WTC11 (cell line): ENCODE measurements around the gene HOXC4. TPM values are rescaled to one million over a fixed set of nuclear protein-coding genes. Genes with fewer than 3 reads are reported as not detected.

ENCODE experiments used
- ATAC-seq: fragments of 200-7000 bp; cut with Tn5 transposase; 2 replicates; pipeline ENCODE4 v1.10.0; 2021; ENCODE audit warnings: mild to moderate bottlenecking, moderate library complexity
- CTCF ChIA-PET: fragments of 300-600 bp; sonication (Branson Sonifier 250); formaldehyde crosslinking; loops from one replicate; lab custom pipeline; 2021; ENCODE audit warnings: antibody characterized with exemption; lab: Charles Lee
- POLR2A ChIA-PET: fragments of 350-600 bp; sonication (Branson Sonifier 250); formaldehyde crosslinking; loops from one replicate; lab custom pipeline; 2021; ENCODE audit warnings: antibody characterized with exemption; lab: Charles Lee
- DNase-seq: peaks from one replicate; pipeline ENCODE4 v3.0.0; 2021; ENCODE audit warnings: low spot score
- H3K27ac Mint-ChIP-seq: 2 replicates; pipeline ENCODE4 v1.8.0; 2021; ENCODE audit warnings: mixed read lengths
- H3K27me3 Mint-ChIP-seq: 2 replicates; pipeline ENCODE4 v1.8.0; 2021; ENCODE audit warnings: low read depth, mild to moderate bottlenecking, moderate library complexity, mixed read lengths
- H3K36me3 Mint-ChIP-seq: 2 replicates; pipeline ENCODE4 v1.8.0; 2021; ENCODE audit warnings: mixed read lengths
- H3K4me1 Mint-ChIP-seq: 2 replicates; pipeline ENCODE4 v1.8.0; 2022; ENCODE audit warnings: mixed read lengths
- H3K4me3 Mint-ChIP-seq: 2 replicates; pipeline ENCODE4 v1.8.0; 2021; ENCODE audit warnings: mild to moderate bottlenecking, moderate library complexity, mixed read lengths
- H3K9me3 Mint-ChIP-seq: 2 replicates; pipeline ENCODE4 v1.8.0; 2021; ENCODE audit warnings: mixed read lengths
- ATF2 ChIP-seq: sonication (generic); formaldehyde crosslinking; IDR thresholded peaks from 2 replicates; pipeline ENCODE4 v1.8.1; 2022; ENCODE audit warnings: low read depth, missing genetic modification reagents, borderline replicate concordance
- CREM ChIP-seq: sonication (generic); formaldehyde crosslinking; IDR thresholded peaks from 2 replicates; pipeline ENCODE4 v1.8.1; 2022; ENCODE audit warnings: mild to moderate bottlenecking, missing genetic modification reagents, moderate library complexity
- E2F1 ChIP-seq: sonication (generic); formaldehyde crosslinking; IDR thresholded peaks from 2 replicates; pipeline ENCODE4 v1.8.0; 2022; ENCODE audit warnings: mild to moderate bottlenecking, missing genetic modification reagents
- ELF4 ChIP-seq: sonication (generic); formaldehyde crosslinking; IDR thresholded peaks from 2 replicates; pipeline ENCODE4 v1.8.1; 2022; ENCODE audit warnings: low read depth, mild to moderate bottlenecking, moderate library complexity, missing genetic modification reagents
- FOXK1 ChIP-seq: sonication (generic); formaldehyde crosslinking; IDR thresholded peaks from 2 replicates; pipeline ENCODE4 v1.8.0; 2022; ENCODE audit warnings: mild to moderate bottlenecking, moderate library complexity, missing genetic modification reagents
- GTF2I ChIP-seq: fragments of 250-450 bp; sonication (Bioruptor Pico); conservative IDR thresholded peaks from 2 replicates; pipeline ENCODE4 v1.4.0; 2021; ENCODE audit warnings: mild to moderate bottlenecking
- JUN ChIP-seq: sonication (generic); formaldehyde crosslinking; IDR thresholded peaks from 2 replicates; pipeline ENCODE4 v1.8.0; 2023; ENCODE audit warnings: mild to moderate bottlenecking, missing genetic modification reagents
- KAT7 ChIP-seq: sonication (generic); formaldehyde crosslinking; IDR thresholded peaks from 2 replicates; pipeline ENCODE4 v1.8.1; 2023; ENCODE audit warnings: missing genetic modification reagents, mild to moderate bottlenecking, borderline replicate concordance
- MAX ChIP-seq: sonication (generic); formaldehyde crosslinking; IDR thresholded peaks from 2 replicates; pipeline ENCODE4 v1.8.0; 2022; ENCODE audit warnings: mild to moderate bottlenecking, missing genetic modification reagents
- NFYB ChIP-seq: sonication (generic); formaldehyde crosslinking; conservative IDR thresholded peaks from 2 replicates; pipeline ENCODE4 v1.8.0; 2022; ENCODE audit warnings: low read depth, missing genetic modification reagents
- PRRX2 ChIP-seq: fragments of 250-450 bp; sonication (Bioruptor Pico); IDR thresholded peaks from 2 replicates; pipeline ENCODE4 v1.8.0; 2021; ENCODE audit warnings: mild to moderate bottlenecking
- SMAD3 ChIP-seq: sonication (generic); formaldehyde crosslinking; IDR thresholded peaks from 2 replicates; pipeline ENCODE4 v1.8.0; 2022; ENCODE audit warnings: missing genetic modification reagents, mild to moderate bottlenecking, borderline replicate concordance
- SP1 ChIP-seq: sonication (generic); formaldehyde crosslinking; conservative IDR thresholded peaks from 2 replicates; pipeline ENCODE4 v1.8.1; 2022; ENCODE audit warnings: missing genetic modification reagents
- ZBTB21 ChIP-seq: sonication (generic); formaldehyde crosslinking; IDR thresholded peaks from 2 replicates; pipeline ENCODE4 v1.8.1; 2023; ENCODE audit warnings: mild to moderate bottlenecking, missing genetic modification reagents, borderline replicate concordance
- ZNF232 ChIP-seq: sonication (generic); formaldehyde crosslinking; IDR thresholded peaks from 2 replicates; pipeline ENCODE4 v1.8.0; 2022; ENCODE audit warnings: mild to moderate bottlenecking, missing genetic modification reagents
- ZNF263 ChIP-seq: sonication (generic); formaldehyde crosslinking; IDR thresholded peaks from 2 replicates; pipeline ENCODE4 v1.8.1; 2022; ENCODE audit warnings: low read depth, mild to moderate bottlenecking, moderate library complexity, missing genetic modification reagents
- total RNA-seq: library from RNA; stranded (reverse); gene quantifications from 3 replicates; pipeline ENCODE4 v1.2.3, GENCODE V29; 2021
- TF ChIP-seq, protein P1 (sequence below): sonication (generic); formaldehyde crosslinking; IDR thresholded peaks from 2 replicates; pipeline ENCODE4 v1.8.0; 2023; ENCODE audit warnings: mild to moderate bottlenecking, missing genetic modification reagents
- TF ChIP-seq, protein P2 (sequence below): sonication (generic); formaldehyde crosslinking; IDR thresholded peaks from 2 replicates; pipeline ENCODE4 v1.8.1; 2022; ENCODE audit warnings: low read depth, mild to moderate bottlenecking, moderate library complexity, missing genetic modification reagents, borderline replicate concordance

Gene HOXC4
- total RNA-seq, 1 experiment from 2014 or later: 0.46 TPM

DNA sequence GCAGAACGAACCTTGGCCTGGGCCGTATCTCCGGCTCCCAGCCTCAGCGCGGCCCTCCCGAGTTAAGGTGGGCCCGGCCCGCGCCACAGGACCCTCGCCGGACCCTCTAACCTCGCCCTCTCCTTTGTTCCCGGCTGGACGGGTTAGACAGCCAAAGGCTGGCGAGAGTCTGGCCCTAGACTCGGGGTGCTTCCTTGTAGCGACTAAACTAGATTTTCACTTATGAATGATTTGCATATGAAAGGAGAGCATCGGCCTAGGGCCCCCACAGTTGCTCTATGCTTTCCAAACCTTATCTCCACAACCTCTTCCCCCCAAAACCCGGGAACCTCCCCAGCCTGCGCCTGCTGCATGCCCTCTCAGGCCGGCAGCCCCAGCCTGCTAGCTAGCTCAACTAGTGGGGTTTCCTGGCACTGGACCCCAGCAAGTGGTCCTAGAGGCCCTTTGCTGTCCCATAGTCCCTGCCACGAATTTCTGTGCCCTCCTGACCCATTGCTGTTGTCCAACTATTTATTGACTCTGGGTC is 18.8 kb upstream of the HOXC4 start (continued):
- TF ChIP-seq ATF2 (no peak), KAT7 (CRISPR knock-in tag) (no peak), ZNF232 (CRISPR knock-in tag) (no peak), GTF2I (CRISPR knock-in tag) (no peak)

DNA sequence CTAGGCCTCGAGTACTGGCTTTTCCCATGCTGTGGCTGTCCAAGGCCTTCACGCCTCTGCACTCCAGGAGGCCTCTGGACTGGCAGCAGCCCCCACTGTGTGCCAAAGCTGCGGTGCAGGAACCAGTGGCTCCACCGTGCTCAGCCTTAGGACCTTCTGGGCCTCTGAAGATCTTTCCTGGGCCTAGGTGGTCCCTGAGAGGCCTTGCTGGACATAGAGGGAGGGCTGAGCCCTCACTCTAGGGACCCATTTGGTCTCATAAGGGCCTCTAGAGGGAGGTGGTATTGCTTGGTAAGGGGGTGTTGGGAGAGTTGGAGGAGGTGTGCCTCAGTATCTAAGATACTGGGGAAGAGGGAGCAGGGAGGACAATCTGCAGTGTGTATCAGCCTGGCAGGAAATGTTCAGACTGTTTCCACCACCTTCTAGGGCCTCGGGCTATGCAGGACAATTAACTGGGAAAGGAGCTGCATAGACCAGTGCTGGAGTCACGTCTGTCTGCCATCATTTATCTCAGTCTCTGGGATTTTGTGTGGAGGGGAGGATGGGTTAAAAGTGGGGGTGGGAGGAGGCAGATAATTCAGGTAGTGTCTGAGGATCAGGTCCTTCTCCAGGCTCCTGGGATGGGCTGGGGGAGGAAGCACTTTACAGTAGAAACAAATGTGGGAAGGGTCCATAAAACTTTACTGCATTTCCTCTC is 17.9 kb upstream of the HOXC4 start:
- TF ChIP-seq JUN (no peak), ZBTB21 (CRISPR knock-in tag) (no peak), MAX (no peak), E2F1 (CRISPR knock-in tag) (no peak), PRRX2 (CRISPR knock-in tag) (no peak), SP1 (CRISPR knock-in tag) (no peak), KAT7 (CRISPR knock-in tag) (no peak), ZNF263 (no peak)
- ChIA-PET CTCF (interaction anchor here (0.7 to 4.8 kb wide), 5 partner anchors 30 to 181 kb away, joined by 3 to 23 read pairs (median 5); partner anchors contain the start of gene HOXC10), POLR2A (no interaction called here)

GRCh38 chr12:54036620-54037359 is 16.8 kb upstream of the HOXC4 start:
- peak; percentile 18 for ATAC-seq
- DNase-seq: no peak
- Mint-ChIP-seq H3K36me3 (no peaks in the 10 kb centered on the region), H3K27ac (no peak overlapping the region), H3K27me3 (peaks cover 99% of the 10 kb centered on the region), H3K9me3 (no peaks in the 10 kb centered on the region), H3K4me3 (no peak overlapping the region), H3K4me1 (peaks cover 21% of the 10 kb centered on the region)
- ChIA-PET POLR2A (no interaction called here), CTCF (interaction anchor here (0.6 to 4.8 kb wide), 2 partner anchors 101 to 164 kb away, joined by 3 to 23 read pairs; no protein-coding TSS in a partner anchor)
- TF ChIP-seq KAT7 (CRISPR knock-in tag) (no peak), MAX (no peak), FOXK1 (CRISPR knock-in tag) (no peak), GTF2I (CRISPR knock-in tag) (no peak), CREM (CRISPR knock-in tag) (no peak)

More for the DNA sequence above, 17.9 kb upstream of the HOXC4 start:
- Mint-ChIP-seq H3K9me3 (no peaks in the 10 kb centered on the region), H3K4me3 (no peak overlapping the region), H3K27me3 (peaks cover 99% of the 10 kb centered on the region), H3K27ac (no peak overlapping the region), H3K36me3 (no peaks in the 10 kb centered on the region), H3K4me1 (peaks cover 27% of the 10 kb centered on the region)
- ATAC-seq: no peak
- DNase-seq: no peak

- POLR2A ChIA-PET: no interaction called here
- Mint-ChIP-seq H3K27me3 (peaks cover 99% of the 10 kb centered on the region), H3K36me3 (no peaks in the 10 kb centered on the region), H3K27ac (no peak overlapping the region), H3K4me1 (peaks cover 21% of the 10 kb centered on the region), H3K9me3 (no peaks in the 10 kb centered on the region), H3K4me3 (no peak overlapping the region)
- DNase-seq (no peak), ATAC-seq (no peak)
- CTCF ChIA-PET: interaction anchor here (0.6 to 4.8 kb wide), 6 partner anchors 9 to 171 kb away, joined by 3 to 23 read pairs (median 4); no protein-coding TSS in a partner anchor
- TF ChIP-seq, protein P1, sequence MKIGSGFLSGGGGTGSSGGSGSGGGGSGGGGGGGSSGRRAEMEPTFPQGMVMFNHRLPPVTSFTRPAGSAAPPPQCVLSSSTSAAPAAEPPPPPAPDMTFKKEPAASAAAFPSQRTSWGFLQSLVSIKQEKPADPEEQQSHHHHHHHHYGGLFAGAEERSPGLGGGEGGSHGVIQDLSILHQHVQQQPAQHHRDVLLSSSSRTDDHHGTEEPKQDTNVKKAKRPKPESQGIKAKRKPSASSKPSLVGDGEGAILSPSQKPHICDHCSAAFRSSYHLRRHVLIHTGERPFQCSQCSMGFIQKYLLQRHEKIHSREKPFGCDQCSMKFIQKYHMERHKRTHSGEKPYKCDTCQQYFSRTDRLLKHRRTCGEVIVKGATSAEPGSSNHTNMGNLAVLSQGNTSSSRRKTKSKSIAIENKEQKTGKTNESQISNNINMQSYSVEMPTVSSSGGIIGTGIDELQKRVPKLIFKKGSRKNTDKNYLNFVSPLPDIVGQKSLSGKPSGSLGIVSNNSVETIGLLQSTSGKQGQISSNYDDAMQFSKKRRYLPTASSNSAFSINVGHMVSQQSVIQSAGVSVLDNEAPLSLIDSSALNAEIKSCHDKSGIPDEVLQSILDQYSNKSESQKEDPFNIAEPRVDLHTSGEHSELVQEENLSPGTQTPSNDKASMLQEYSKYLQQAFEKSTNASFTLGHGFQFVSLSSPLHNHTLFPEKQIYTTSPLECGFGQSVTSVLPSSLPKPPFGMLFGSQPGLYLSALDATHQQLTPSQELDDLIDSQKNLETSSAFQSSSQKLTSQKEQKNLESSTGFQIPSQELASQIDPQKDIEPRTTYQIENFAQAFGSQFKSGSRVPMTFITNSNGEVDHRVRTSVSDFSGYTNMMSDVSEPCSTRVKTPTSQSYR (CRISPR knock-in tag): no peak
- TF ChIP-seq ELF4 (no peak), NFYB (no peak), ZNF263 (no peak), SMAD3 (no peak)
- TF ChIP-seq, protein P2, sequence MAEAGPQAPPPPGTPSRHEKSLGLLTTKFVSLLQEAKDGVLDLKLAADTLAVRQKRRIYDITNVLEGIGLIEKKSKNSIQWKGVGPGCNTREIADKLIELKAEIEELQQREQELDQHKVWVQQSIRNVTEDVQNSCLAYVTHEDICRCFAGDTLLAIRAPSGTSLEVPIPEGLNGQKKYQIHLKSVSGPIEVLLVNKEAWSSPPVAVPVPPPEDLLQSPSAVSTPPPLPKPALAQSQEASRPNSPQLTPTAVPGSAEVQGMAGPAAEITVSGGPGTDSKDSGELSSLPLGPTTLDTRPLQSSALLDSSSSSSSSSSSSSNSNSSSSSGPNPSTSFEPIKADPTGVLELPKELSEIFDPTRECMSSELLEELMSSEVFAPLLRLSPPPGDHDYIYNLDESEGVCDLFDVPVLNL (CRISPR knock-in tag): no peak
Measured at GRCh38 chr12:54037360-54038283, 16.0 kb upstream of the HOXC4 start.
